Erythroblast (primary cell): ENCODE results near the gene TCAP.

Experiments used
- GATA1 ChIP-seq: IDR thresholded peaks from 2 replicates; pipeline ENCODE4 v1.6.1; 2011; ENCODE audit warnings: low read depth, mild to moderate bottlenecking, control low read depth, low read length, moderate library complexity
- POLR2A ChIP-seq: IDR thresholded peaks from 2 replicates; pipeline ENCODE4 v1.6.1; 2011; ENCODE audit warnings: mild to moderate bottlenecking, low read length

DNA sequence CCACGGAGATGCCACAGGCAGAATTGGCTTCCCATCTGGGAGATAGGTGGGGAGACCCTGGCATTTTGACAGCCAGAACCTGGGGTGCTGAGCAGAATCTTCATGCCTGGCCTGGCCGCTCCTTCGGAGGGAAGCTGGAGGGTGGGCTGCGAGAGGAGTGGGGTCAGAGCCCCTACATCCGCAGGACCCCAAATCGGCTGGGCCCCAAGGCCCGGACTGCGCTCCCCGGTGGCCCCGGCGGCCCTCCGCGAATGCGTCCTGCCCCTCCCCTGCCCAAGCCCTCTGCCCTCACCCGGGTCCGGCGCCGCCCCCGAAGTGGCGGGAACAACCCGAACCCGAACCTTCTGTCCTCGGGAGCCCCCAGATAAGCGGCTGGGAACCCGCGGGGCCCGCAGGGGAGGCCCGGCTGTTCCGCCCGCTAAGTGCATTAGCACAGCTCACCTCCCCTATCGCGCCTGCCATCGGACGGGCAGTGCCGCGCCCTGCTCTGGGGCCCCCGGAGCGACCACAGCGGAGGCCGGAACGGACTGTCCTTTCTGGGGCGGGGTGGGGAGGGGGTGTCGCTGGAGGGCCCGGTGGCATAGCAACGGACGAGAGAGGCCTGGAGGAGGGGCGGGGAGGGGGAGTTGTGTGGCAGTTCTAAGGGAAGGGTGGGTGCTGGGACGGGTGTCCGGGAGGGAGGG, 2.3 kb downstream of the TCAP start:
- TF ChIP-seq POLR2A (peak; percentile 31), GATA1 (peak; percentile 44)
